ENCODE data around the gene PIMREG.

The PIMREG gene

GRCh38 chr17:6413065-6413464 is 31.2 kb upstream of the PIMREG start:
- H3K4me1 ChIP-seq, result no peaks in the 10 kb centered on the region
- no peaks in the 10 kb centered on the region for H3K36me3 ChIP-seq (ENCODE audit: control insufficient read depth, insufficient read depth, low read length)
- H3K79me2 ChIP-seq, result no peaks in the 10 kb centered on the region
- TF ChIP-seq CTCF (IDR thresholded peaks at IDR 0.05), result no peak
- H2AFZ ChIP-seq, result no peak overlapping the region
- no peaks in the 10 kb centered on the region for H3K27me3 ChIP-seq (ENCODE audit: control insufficient read depth, insufficient read depth, low read length)
- no peaks in the 10 kb centered on the region for H3K9me3 ChIP-seq (ENCODE audit: control insufficient read depth, low read length)
- H3K4me3 ChIP-seq (ENCODE audit: low read depth, low read length), result no peak overlapping the region
- no peak overlapping the region for H3K4me2 ChIP-seq (ENCODE audit: low read length)
- H3K9ac ChIP-seq, result no peak overlapping the region
- H3K27ac ChIP-seq, result no peak overlapping the region

- no peak for TF ChIP-seq CTCF (IDR thresholded peaks at IDR 0.05)
- Histone ChIP-seq H3K27ac (no peak overlapping the region), H3K36me3 (ENCODE audit: control insufficient read depth, insufficient read depth, low read length) (no peaks in the 10 kb centered on the region), H3K9me3 (ENCODE audit: control insufficient read depth, low read length) (no peaks in the 10 kb centered on the region), H3K4me2 (ENCODE audit: low read length) (no peak overlapping the region), H3K79me2 (no peaks in the 10 kb centered on the region), H3K27me3 (ENCODE audit: control insufficient read depth, insufficient read depth, low read length) (no peaks in the 10 kb centered on the region), H2AFZ (no peak overlapping the region), H3K4me3 (ENCODE audit: low read depth, low read length) (no peak overlapping the region), H3K4me1 (no peaks in the 10 kb centered on the region), H3K9ac (no peak overlapping the region)
Observed at GRCh38 chr17:6415616-6416015, 28.6 kb upstream of the PIMREG start.

GRCh38 chr17:6420173-6420641 is 24.0 kb upstream of the PIMREG start:
- Histone ChIP-seq H3K4me3 (ENCODE audit: low read depth, low read length) (no peak overlapping the region), H3K27ac (no peak overlapping the region), H3K9ac (no peak overlapping the region), H3K27me3 (ENCODE audit: control insufficient read depth, insufficient read depth, low read length) (no peaks in the 10 kb centered on the region), H3K36me3 (ENCODE audit: control insufficient read depth, insufficient read depth, low read length) (no peaks in the 10 kb centered on the region), H3K4me1 (no peaks in the 10 kb centered on the region), H3K79me2 (no peaks in the 10 kb centered on the region), H2AFZ (no peak overlapping the region), H3K4me2 (ENCODE audit: low read length) (no peak overlapping the region), H3K9me3 (ENCODE audit: control insufficient read depth, low read length) (no peaks in the 10 kb centered on the region)
- no peak for TF ChIP-seq CTCF (IDR thresholded peaks at IDR 0.05)

GRCh38 chr17:6421700-6422604 is 22.3 kb upstream of the PIMREG start:
- TF ChIP-seq CTCF (IDR thresholded peaks at IDR 0.05), result peak; percentile 89
- no peaks in the 10 kb centered on the region for H3K27me3 ChIP-seq (ENCODE audit: control insufficient read depth, insufficient read depth, low read length)
- no peaks in the 10 kb centered on the region for H3K79me2 ChIP-seq
- no peak overlapping the region for H3K27ac ChIP-seq
- H3K4me2 ChIP-seq (ENCODE audit: low read length), result no peak overlapping the region
- no peaks in the 10 kb centered on the region for H3K4me1 ChIP-seq
- no peak overlapping the region for H2AFZ ChIP-seq
- no peak overlapping the region for H3K4me3 ChIP-seq (ENCODE audit: low read depth, low read length)
- no peaks in the 10 kb centered on the region for H3K36me3 ChIP-seq (ENCODE audit: control insufficient read depth, insufficient read depth, low read length)
- H3K9me3 ChIP-seq (ENCODE audit: control insufficient read depth, low read length), result no peaks in the 10 kb centered on the region
- no peak overlapping the region for H3K9ac ChIP-seq

Measured in parathyroid adenoma (tissue), 2 donors.